Islet of Langerhans (tissue), 1 donor: Measurements from ENCODE around the gene MAST2.
"Not testable (repeated sequence)": the region's sequence is repeated elsewhere in the genome, so short reads cannot be mapped to it uniquely, and the experiment has no call there.

ENCODE experiments used
- FAIRE-seq: peaks from one replicate; lab custom pipeline; 2011; peaks lifted over from hg19 to GRCh38; lab: Jason Lieb, UNC

MAST2 gene

DNA sequence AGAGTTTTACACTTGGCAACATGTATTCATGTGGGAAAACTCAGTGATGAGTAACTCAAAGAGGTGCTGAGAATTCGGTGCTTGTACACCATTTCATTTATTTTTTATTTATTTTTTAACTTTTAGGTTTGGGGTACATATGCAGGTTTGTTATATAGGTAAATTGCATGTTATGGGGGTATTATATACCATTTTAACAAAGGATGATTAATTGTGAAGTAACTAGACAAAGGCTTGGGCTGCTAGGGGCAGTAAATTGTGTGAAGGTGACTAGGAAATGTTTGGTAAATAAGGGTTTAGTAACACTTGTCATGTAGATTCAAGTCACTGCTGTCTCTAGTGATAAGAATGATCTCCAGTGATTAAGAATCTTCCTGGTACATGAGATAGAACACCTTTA lies 139.0 kb downstream of the MAST2 start:
- no peak for FAIRE-seq

DNA sequence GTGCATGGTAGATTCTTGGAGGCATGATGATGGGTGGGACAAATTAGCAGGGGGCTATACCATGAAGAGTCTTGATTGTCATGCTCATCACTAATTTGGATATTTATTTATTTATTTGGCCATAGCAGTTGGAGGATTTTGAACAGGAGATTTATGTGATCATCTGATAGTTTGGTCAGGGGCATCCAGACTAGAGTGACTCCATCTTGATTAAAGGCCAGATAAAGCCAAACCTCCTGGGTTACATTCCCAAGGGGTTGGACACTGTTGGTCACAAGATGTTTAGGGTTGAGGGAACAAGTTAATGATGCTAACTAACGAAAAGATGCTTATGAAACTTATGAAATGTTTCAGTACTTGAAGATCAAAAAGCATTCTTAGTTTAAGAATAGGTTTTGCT lies 139.8 kb downstream of the MAST2 start:
- no peak for FAIRE-seq

DNA sequence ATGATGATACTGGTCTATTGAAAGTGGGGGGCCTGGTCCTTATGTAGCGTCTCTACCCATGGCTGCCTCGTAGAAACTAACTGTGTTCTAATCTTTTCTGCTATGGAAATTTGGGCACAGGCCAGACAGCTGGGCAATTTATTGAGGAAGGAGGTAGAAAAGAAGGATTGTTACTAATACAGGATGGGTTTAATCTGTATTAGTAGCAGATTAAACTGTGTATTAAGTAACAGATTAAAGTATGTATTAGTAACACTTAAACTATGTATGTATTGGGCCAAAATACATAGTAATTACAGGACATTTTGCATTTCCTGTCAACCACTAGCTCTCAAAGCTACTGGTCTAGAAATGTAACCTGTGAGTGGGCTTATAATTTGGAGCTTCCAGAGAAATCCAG lies 142.0 kb downstream of the MAST2 start:
- FAIRE-seq: no peak

DNA sequence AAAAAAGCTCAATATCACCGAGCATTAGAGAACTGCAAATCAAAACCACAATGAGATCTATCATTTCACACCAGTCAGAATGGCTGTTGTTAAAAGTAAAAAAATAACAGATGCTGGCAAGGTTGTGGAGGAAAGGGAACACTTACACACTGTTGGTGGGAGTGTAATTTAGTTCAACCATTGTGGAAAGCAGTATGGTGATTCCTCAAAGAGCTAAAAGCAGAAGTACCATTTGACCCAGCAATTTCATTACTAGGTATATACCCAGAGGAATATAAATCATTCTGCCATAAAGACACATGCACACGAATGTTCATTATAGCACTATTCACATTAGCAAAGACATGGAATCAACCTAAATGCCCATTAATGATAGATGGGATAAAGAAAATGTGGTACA lies 146.1 kb downstream of the MAST2 start:
- FAIRE-seq: not testable (repeated sequence)

DNA sequence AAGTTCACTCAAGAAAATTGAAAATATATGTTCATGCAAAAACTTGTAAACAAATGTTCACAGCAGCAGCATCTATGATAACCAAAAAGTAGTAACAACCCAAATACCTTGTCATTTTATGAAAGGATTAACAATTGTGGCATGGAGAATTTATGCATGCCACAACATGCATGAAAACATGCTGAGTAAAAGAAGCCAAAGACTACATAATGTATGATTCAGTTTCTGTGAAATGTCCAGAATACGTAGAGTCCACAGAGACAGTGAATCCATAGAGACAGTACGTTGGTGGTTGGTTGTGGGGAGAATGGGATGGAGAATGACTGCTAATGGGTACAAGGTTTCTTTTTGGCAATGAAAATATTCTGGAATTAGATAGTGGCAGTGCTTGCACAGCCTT lies 148.7 kb downstream of the MAST2 start:
- FAIRE-seq: no peak

DNA sequence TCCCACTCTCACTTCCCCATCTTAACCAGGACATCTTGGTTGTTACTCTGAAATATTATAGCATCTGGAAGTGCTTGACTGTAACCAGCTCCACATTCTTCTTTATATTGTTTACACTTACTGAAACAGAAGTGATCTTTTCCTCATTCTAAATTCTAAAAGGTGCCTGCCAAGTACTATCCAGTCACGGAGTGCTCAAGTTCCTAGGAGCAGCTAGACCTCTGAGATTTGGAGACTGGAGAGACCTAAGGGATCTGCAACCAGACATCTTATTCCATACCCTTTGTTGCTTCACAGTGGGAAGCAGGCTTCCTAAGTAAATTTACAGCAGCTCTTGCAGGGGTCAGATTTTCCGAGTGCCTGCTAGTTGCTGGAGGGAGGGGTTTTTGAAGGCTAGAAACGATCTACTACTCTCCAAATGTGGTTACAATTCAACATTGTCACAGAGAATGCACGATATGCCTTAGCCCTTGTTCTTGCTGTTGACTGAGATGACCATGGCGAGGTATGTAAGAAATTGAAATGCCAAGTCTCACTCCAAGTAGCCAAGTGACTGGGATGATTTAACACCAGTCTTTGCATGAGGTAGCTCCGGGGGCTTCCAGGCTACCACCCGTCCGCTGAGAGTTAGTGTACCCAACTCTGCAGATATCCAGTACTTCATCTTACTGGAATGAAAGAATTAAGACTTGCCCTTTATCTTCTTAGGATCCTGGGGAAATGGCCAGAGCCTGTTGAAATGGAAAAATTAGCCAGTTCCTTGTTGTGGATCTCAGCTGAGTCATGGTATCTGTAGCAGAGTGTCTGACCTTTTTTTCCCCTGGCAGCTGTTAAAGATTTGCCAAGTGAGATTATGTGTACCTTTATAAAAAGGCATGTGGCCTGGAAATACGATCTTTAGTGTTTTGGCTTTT lies 150.8 kb downstream of the MAST2 start:
- FAIRE-seq: peak; percentile 97

DNA sequence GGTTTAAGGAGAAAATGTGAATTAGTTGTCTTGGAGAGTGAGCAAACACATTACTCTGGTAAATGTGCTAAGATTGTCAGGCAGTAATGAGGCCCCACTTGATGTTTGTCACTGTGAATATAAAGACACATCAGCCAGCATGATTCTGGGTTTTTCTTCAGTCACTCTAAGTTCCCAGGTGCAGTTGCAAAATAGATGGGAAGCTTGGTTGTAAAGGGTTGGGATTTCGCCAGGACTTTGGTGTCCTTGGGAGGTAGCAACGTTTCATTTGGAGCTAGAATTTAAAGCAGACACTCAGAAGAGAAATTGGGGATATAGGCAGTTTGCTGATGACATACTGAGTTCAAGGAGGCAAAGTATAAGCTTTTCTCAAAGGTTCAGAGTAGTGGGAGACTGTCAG lies 154.3 kb downstream of the MAST2 start:
- FAIRE-seq: no peak

DNA sequence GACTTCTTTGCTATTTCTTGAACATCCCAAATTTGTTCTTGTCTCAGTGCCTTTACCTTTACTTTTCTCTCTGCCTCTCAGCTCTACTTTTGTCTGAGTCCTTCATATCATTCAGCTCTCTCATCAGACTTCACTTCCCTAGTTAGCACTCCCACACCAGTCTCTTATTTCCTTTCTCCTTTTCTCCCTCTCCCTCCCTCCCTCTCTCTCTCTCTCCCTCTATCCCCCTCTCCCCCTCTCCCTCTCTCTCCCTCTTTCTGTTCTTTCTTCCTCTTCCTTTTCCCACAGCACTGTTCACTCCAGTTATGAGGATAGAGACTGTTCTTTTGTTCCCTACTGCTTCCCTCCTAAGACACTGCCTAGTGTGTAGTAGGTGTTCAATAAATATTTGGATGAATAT lies 154.9 kb downstream of the MAST2 start:
- no peak for FAIRE-seq

DNA sequence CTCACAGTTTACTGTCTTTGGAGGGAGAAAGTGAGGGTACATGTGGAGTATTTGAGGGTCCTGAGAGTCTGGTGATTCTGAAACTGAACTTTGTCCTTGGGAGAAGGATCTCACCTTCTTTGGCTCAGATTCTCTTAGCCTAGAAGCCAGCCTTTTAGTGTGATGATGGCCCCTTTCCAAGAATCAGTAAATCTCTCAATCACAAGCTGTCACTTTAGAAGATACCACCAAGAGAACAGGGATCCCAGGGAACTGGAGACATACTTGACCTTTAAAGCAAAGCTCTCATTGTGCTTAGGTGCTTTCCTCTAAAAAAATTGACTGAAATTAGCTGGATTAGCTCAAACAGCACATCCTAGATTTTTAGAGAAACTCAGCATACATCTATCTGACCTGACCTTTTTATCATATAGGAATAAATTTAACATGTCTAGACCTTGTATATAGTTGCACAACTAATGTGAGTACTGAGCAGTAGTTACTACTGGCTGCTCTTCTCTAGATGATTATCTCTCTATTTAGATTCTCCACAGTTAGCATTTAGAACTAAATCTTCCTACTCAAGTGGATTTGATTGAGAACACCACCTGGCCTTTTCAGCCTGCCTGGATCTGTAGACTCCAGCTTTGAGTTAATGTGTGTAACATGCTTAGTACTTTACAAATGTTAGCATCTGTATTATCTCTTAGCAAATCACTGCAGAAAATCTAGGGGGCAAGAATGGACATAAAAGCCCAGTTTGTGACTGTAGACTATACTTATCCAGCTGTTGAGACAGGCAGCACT lies 157.7 kb downstream of the MAST2 start:
- no peak for FAIRE-seq

DNA sequence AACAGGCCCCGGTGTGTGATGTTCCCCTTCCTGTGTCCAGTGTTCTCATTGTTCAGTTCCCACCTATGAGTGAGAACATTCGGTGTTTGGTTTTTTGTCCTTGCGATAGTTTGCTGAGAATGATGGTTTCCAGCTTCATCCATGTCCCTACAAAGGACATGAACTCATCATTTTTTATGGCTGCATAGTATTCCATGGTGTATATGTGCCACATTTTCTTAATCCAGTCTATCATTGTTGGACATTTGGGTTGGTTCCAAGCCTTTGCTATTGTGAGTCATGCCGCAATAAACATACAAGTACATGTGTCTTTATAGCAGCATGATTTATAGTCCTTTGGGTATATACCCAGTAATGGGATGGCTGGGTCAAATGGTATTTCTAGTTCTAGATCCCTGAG lies 158.5 kb downstream of the MAST2 start:
- not testable (repeated sequence) for FAIRE-seq

DNA sequence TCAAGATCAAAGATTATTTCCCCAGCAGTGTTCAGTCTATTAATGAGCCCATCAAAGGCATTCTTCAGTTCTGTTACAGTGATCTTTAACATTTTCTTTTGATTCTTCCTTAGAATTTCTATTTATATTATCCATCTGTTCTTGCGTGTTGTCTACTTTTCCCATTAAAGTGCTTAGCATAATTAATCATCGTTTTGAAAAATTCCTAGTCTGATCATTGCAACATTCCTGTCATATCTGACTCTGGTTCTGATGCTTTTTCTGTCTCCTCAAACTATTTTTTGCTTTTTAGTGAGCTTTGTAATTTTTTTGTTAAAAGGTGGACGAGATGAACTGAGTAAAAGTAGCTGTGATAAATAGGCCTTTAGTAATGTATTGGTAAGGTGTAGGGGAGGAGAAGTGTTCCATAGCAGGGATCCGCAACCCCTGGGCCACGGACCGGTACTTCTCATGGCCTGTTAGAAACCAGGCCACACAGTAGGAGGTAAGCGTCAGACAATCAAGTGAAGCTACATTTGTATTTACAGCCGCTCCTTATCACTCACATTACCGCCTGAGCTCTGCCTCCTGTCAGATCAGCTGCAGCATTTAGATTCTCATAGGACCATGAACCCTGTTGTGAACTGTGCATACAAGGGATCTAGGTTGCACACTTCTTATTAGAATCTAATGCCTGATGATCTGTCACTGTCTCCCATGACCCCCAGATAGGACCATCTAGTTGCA lies 165.7 kb downstream of the MAST2 start:
- no peak for FAIRE-seq

DNA sequence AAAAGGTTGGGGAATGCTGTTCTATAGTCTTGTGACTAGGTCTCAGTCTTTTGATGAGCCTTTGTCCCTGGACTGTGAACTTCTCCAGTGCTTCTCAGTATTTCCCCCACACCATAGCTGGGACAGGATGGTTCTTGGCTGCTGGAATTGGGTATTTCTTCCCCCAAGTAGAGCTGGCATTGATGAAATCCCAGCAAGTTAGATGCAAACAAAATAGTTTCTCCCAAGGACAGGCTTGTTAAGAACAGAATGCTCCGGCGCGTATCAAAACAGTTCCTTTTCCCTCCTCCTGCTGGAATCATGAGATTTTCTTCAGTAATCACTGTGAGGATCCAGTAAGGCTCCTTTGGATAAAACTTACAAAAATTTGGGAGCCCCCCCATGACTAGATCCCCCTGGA lies 166.5 kb downstream of the MAST2 start:
- FAIRE-seq: no peak

DNA sequence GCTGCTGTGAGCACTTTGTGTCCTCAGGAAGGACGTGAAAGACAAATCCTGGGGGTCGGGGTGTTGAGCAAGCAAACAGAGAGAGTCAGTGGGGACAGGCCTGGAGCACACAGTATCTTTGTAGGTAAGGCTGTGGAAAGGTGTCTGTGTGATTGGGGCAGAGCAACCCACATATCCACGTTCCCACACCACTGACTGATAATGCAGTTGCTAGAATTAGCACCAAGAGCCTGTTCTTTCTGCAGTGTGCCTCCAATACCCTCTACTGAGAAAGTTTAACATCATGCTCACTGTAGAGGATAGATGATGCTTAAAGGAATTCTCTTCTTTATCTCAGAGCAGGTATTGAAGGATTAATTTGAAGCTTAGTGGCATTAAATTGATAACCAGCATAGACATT lies 167.9 kb downstream of the MAST2 start:
- no peak for FAIRE-seq

DNA sequence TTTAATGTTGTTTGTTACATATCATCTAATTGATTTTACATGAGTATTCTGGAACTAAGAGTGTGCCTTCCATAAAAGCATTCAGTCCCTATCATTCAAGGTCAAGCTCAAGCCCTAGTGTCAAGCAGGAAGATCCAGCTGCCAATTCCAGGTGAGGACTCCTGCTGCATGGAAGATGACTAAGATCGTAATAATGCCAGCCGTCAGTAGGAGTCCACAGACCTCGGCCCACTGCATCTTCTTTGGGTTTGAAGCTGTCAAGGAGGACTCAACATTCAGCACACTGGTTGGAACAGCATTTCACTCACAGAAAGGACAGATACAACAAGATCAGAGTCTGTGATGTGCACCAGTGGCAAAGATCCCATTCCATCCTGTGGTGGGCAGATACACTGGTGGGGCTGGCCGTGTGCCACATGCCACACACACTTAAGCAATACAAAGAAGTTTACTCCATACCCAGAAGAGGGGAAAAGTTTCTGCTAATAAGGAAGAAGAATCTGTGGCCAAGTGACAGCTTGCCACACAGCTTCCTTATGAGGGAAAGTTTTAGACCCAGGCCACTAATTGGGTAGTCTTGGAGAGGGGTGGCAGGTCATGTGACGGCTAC lies 168.6 kb downstream of the MAST2 start:
- no peak for FAIRE-seq

DNA sequence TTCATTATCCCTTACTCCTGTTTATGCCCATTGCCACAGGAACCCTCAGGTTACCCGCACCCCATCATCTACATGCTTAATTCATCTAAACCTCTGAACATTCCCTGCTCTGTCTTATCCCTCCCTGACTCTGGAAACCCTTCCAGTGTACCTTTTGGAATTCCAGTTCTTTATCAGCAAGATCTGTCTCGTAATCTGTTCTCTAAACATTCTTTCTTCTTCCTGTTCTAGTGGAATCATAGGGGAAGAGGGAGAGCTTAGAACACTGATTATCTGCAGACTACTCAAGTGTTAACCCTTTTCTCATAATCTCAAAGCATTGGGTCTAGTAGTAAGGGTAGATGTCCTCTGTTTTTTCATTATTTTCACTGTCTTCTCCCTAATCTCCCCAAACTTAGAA lies 169.2 kb downstream of the MAST2 start:
- FAIRE-seq: no peak

DNA sequence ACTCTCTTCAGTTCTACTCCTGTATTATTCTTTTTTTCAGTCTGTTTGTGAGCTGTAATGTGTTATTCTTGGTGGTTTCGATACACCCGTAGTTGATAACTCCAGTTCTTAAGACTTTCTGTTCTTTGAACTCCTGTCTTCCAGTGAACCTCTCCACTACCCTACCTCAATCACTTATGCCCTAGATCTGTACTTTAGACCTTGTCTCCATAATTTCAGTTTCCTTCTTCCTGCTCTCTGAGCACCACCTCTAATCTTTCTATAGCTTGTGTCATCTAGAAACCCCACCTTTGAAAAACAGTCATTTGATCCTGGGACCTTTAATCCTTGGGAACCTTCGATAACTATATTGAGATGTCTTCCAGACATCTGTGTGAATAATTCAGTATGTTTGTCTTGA lies 169.7 kb downstream of the MAST2 start:
- no peak for FAIRE-seq

DNA sequence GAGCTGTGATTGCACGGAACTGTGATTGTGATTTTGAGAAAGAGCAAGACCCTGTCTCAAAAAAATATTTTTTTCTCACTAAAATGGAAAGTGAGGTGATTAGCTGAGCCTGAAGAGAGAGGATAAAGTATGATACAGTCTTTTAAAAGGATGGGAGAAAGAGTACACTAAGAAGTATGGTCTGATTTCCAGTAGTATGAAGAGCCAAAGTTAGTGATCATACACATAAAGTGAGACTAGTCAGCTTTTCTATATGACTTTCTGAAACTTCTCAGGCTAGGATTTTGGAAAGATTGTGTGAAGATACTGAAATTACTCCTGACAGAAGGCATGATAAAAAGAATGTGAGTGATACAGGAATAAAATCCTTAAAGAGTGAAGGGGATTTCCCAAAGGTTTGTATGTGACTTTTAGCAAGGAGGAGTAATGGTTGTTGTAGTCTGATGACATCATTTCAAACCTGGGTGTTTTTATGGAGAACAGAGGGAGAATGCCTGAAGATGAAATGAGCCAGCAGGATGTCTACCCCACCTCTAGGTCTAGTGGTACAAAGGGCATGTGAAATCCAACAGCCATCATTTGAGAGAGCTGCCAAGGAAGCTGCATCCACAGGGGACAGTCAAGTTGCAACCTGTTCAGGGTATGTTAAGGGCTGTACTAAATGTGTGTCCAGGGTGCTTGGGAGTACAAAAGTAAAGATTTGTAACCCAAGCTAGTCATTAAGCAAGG lies 171.3 kb downstream of the MAST2 start:
- no peak for FAIRE-seq

DNA sequence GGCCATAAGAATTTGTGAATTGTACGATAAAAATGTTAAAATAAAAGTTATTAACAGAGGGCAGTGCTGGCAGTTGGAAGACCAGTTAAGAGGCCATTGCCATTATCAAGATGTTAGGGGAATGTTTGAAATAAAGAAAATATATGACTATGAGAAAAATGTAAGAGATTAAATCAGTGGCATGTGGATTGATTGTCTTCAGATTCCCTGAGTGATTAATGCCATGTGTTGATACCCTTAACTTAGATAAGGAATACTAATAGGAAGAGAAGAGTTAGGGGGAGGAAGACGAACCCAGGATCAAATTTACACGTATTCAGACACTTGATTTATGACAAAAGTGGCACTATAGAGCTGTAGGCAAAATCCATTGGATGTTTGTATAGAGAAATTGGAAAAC lies 173.2 kb downstream of the MAST2 start:
- no peak for FAIRE-seq

DNA sequence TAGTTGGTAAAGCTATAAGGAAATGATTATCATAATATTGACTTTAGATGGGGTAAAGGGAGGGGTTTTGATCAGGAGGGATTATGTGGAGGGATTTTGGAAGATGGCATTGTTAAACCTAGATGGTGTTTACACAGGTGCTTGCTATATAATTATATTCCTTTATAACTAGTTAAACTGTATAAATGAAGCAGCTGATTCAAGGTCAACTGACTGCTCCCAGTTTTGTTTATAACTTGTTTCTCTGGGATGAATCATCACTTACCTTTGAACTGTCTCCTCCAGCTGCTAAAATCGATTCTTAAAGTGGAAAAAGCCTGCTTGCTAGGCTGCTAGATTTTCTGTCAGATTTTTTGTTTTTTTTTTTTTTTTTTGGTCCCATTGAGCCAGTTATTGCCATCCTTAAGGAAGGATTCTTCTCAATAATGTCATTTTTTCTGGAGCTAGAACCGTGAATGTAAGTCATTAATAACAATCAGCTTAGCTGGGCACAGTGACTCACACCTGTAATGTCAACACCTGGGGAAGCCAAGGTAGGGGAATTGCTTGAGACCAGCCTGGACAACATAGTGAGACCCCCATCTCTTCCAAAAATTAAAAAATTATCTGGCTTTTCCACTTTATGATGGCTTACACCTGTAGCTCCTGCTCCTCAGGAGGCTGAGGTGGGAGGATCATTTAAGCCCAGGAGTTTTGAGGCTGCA lies 175.8 kb downstream of the MAST2 start:
- FAIRE-seq: peak; percentile 73

DNA sequence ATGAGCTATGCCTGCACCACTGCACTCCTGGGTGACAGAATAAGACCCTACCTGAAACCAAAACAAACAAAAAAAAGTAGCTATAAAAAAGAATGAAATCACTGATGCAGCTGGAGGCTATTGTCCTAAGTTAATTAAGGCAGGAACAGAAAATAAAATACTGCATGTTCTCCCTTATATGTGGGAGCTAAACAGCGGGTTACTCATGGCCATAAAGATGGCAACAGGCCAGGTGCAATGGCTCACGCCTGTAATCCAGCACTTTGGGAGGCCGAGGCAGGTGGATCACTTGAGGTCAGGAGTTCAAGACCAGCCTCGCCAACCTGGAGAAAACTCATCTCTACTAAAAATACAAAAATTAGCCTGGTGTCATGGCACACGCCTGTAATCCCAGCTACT lies 176.4 kb downstream of the MAST2 start:
- no peak for FAIRE-seq

DNA sequence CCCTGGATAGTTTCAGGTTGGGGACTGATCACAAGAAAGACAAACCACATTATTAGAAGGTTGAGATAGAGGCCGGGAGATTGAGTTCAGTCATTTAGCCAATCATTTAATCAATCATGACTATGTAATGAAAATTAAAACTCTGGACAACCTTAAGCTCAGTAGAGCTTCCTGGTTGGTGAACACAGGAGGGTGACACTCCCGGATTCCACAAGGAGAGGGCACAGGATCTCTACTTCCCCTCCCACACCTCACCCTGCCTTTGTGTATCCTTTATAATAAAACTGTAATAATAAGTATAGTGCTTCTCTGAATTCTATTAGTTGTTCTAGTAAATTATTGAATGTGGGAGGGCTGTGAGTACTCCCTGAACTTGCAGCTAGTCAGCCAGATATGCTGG lies 178.9 kb downstream of the MAST2 start:
- FAIRE-seq: no peak
